Astrocyte of the spinal cord (primary cell): ENCODE data around the gene GLRA3.

Source experiments
- DNase-seq: peaks from one replicate; pipeline ENCODE4 v3.0.0; 2011; ENCODE audit warnings: low read depth, low spot score
- H3K4me3 ChIP-seq: 2 replicates; pipeline ENCODE4 v1.5.1; 2011; ENCODE audit warnings: low read depth, mild to moderate bottlenecking, low read length, moderate library complexity
- CTCF ChIP-seq: IDR thresholded peaks from 2 replicates; pipeline ENCODE4 v1.5.1; 2012; ENCODE audit warnings: low read depth, mild to moderate bottlenecking, low read length, inconsistent platforms
- in situ Hi-C: cut with HindIII; loops from 2 replicates; pipeline ENCODE4 v1.10.0; 2017; ENCODE audit warnings: low sequenced_read_pairs

The GLRA3 gene

GRCh38 chr4:174626342-174627008 lies 202.6 kb downstream of the GLRA3 start:
- in situ Hi-C loops, result no loop called here
- no peak overlapping the region for H3K4me3 ChIP-seq
- DNase-seq, result no peak
- no peak for TF ChIP-seq CTCF

GRCh38 chr4:174616661-174617060 lies 212.4 kb downstream of the GLRA3 start:
- in situ Hi-C loops, result no loop called here
- DNase-seq, result no peak
- no peak for TF ChIP-seq CTCF
- H3K4me3 ChIP-seq, result no peak overlapping the region

GRCh38 chr4:174613979-174614378 lies 215.1 kb downstream of the GLRA3 start:
- DNase-seq, result no peak
- no peak overlapping the region for H3K4me3 ChIP-seq
- no peak for TF ChIP-seq CTCF
- in situ Hi-C loops, result no loop called here

GRCh38 chr4:174611792-174612191 lies 217.3 kb downstream of the GLRA3 start:
- in situ Hi-C loops, result no loop called here
- no peak for TF ChIP-seq CTCF
- no peak for DNase-seq
- no peak overlapping the region for H3K4me3 ChIP-seq

- no peak for TF ChIP-seq CTCF
- in situ Hi-C loops, result no loop called here
- H3K4me3 ChIP-seq, result no peak overlapping the region
- no peak for DNase-seq
Observed at GRCh38 chr4:174607792-174608191, 221.3 kb downstream of the GLRA3 start.

- in situ Hi-C loops, result no loop called here
- no peak overlapping the region for H3K4me3 ChIP-seq
- peak; percentile 19 for DNase-seq
- TF ChIP-seq CTCF, result no peak
Observed at GRCh38 chr4:174604198-174604597, 224.8 kb downstream of the GLRA3 start.
